Body of pancreas (tissue), 4 donors: ENCODE data around the gene FAM111B.
"Not testable (repeated sequence)": the region's sequence is repeated elsewhere in the genome, so short reads cannot be mapped to it uniquely, and the experiment has no call there.

ENCODE experiments used
- CTCF ChIP-seq, 7 experiments: fragments of 450-650 bp in 4 of 7; fragments of 200-600 bp in 3 of 7; sonication (generic) in 3 of 7; IDR thresholded peaks; one replicate each; pipeline ENCODE4 v1.5.1; 2016 to 2019; ENCODE audit warnings: antibody characterized with exemption in 7 of 7
- POLR2A ChIP-seq, 3 donors: fragments of 450-650 bp; IDR thresholded peaks; one replicate each; pipeline ENCODE4 v1.6.1; 2016; ENCODE audit warnings: antibody characterized with exemption in 3 of 3, mild to moderate bottlenecking in 2 of 3

GRCh38 chr11:59060096-59060495 lies 46.9 kb upstream of the FAM111B start:
- TF ChIP-seq POLR2A, CTCF (IDR thresholded peaks at IDR 0.05): not testable (repeated sequence)
